GM12878 (cell line): ENCODE data around the gene MVB12B.

Experiments used
- BACH1 ChIP-seq: fragments of 450-650 bp; IDR thresholded peaks from 2 replicates; pipeline ENCODE4 v1.6.1; 2017; ENCODE audit warnings: mild to moderate bottlenecking, borderline replicate concordance
- CBX3 ChIP-seq: fragments of 200-600 bp; sonication (generic); IDR thresholded peaks from 2 replicates; pipeline ENCODE4 v1.6.1; 2016; ENCODE audit warnings: low read depth, borderline replicate concordance
- POLR2AphosphoS5 ChIP-seq: IDR thresholded peaks from 2 replicates; pipeline ENCODE4 v1.6.1; 2011; ENCODE audit warnings: mild to moderate bottlenecking, low read length, inconsistent platforms
- SIN3A ChIP-seq: IDR thresholded peaks from 2 replicates; pipeline ENCODE4 v1.6.1; 2012; ENCODE audit warnings: low read depth, low read length, improper control_type of control experiment
- TF ChIP-seq, protein P1 (sequence below): fragments of 450-650 bp; IDR thresholded peaks from 2 replicates; pipeline ENCODE4 v1.6.1; 2017; ENCODE audit warnings: mild to moderate bottlenecking
- TF ChIP-seq, protein P2 (sequence below), 3 experiments: IDR thresholded peaks in 2 of 3; conservative IDR thresholded peaks in 1 of 3; 2 replicates each; pipeline ENCODE4 v1.5.1; 2011; ENCODE audit warnings: low read depth in 3 of 3, low read length in 3 of 3, mild to moderate bottlenecking in 3 of 3, control low read depth in 2 of 3, moderate library complexity in 2 of 3, inconsistent platforms in 1 of 3, mixed read lengths in 1 of 3; ENCODE audit not compliant: control insufficient read depth in 2 of 3, insufficient read depth in 1 of 3; ENCODE audit errors: extremely low read depth in 1 of 3

DNA sequence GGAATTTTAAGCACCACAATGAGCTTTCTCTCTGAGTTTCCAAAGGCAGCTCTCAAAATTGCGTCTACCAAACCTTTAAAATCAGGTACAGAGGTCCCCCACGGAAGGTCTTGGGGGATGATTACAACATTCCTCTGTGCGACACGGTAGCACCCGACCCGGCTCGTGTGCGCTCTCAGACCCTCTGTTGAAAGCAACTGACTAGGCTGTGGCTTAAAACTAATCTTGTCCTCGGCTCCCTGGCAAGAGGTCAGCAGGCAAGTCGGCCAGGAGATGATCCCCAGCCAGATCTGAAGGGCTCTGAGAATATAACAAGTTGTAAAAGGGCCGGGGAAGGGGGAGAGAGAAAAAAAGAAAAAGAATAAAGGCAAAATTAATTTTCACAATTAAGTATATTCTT is 194.5 kb downstream of the MVB12B start:
- TF ChIP-seq POLR2AphosphoS5 (no peak), BACH1 (no peak), SIN3A (no peak), CBX3 (no peak)
- TF ChIP-seq, protein P1, sequence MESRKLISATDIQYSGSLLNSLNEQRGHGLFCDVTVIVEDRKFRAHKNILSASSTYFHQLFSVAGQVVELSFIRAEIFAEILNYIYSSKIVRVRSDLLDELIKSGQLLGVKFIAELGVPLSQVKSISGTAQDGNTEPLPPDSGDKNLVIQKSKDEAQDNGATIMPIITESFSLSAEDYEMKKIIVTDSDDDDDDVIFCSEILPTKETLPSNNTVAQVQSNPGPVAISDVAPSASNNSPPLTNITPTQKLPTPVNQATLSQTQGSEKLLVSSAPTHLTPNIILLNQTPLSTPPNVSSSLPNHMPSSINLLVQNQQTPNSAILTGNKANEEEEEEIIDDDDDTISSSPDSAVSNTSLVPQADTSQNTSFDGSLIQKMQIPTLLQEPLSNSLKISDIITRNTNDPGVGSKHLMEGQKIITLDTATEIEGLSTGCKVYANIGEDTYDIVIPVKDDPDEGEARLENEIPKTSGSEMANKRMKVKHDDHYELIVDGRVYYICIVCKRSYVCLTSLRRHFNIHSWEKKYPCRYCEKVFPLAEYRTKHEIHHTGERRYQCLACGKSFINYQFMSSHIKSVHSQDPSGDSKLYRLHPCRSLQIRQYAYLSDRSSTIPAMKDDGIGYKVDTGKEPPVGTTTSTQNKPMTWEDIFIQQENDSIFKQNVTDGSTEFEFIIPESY: no peak
- TF ChIP-seq, protein P2, sequence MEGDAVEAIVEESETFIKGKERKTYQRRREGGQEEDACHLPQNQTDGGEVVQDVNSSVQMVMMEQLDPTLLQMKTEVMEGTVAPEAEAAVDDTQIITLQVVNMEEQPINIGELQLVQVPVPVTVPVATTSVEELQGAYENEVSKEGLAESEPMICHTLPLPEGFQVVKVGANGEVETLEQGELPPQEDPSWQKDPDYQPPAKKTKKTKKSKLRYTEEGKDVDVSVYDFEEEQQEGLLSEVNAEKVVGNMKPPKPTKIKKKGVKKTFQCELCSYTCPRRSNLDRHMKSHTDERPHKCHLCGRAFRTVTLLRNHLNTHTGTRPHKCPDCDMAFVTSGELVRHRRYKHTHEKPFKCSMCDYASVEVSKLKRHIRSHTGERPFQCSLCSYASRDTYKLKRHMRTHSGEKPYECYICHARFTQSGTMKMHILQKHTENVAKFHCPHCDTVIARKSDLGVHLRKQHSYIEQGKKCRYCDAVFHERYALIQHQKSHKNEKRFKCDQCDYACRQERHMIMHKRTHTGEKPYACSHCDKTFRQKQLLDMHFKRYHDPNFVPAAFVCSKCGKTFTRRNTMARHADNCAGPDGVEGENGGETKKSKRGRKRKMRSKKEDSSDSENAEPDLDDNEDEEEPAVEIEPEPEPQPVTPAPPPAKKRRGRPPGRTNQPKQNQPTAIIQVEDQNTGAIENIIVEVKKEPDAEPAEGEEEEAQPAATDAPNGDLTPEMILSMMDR (IDR thresholded peaks at IDR 0.05 in 2 of 3, conservative IDR thresholded peaks at IDR 0.05 in 1 of 3; ENCODE audit: control insufficient read depth in 2 of 3, extremely low read depth in 1 of 3, insufficient read depth in 1 of 3, low read depth in 3 of 3, low read length in 3 of 3): no peak
